ENCODE results near the gene SRGN. TPM values are rescaled to one million over a fixed set of nuclear protein-coding genes. Genes with fewer than 3 reads are reported as not detected.
A peak's percentile ranks its signal among the peaks of the same experiment; 100 is the strongest.

SRGN gene
- total RNA-seq, 2 donors from 2014 or later, result 52.7 to 55.7 TPM

DNA sequence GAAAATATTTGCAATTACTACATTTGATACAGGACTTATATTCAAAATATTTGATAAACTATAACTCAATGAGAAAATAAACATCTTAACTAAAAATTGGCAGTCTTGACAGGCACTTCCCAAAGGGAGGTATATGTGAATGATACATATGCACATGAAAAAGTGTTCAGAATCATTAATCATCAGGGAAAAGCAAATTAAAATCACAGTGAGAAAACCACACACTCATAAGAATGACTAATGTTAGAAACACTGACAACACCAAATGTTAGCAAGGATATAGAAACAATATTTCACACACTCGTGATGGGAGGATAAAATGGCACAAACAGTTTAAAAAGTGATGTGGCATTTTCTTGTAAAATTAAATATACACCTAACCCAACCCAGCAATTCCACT lies 32.0 kb downstream of the SRGN start:
- 46 to 68% methylated on average over 1 of the region's 1 CpG for WGBS, 2 donors
- Histone ChIP-seq H3K36me3 (replicated peaks in 1 of 2; ENCODE audit: insufficient read depth in 1 of 2, low read depth in 2 of 2) (no peaks in the 10 kb centered on the region), H3K27ac (no peak overlapping the region), H3K4me1 (peaks cover 5% of the 10 kb centered on the region), H3K9me3 (no peaks in the 10 kb centered on the region), H3K4me3 (no peak overlapping the region), H3K27me3 (no peaks in the 10 kb centered on the region)
- TF ChIP-seq POLR2A (IDR thresholded peaks at IDR 0.05), result no peak
- TF ChIP-seq, protein P1, sequence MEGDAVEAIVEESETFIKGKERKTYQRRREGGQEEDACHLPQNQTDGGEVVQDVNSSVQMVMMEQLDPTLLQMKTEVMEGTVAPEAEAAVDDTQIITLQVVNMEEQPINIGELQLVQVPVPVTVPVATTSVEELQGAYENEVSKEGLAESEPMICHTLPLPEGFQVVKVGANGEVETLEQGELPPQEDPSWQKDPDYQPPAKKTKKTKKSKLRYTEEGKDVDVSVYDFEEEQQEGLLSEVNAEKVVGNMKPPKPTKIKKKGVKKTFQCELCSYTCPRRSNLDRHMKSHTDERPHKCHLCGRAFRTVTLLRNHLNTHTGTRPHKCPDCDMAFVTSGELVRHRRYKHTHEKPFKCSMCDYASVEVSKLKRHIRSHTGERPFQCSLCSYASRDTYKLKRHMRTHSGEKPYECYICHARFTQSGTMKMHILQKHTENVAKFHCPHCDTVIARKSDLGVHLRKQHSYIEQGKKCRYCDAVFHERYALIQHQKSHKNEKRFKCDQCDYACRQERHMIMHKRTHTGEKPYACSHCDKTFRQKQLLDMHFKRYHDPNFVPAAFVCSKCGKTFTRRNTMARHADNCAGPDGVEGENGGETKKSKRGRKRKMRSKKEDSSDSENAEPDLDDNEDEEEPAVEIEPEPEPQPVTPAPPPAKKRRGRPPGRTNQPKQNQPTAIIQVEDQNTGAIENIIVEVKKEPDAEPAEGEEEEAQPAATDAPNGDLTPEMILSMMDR (IDR thresholded peaks at IDR 0.05), result no peak
- intact Hi-C loops (cut with DNase I), result no loop called here
- no peak for DNase-seq
- no peak for ATAC-seq

DNA sequence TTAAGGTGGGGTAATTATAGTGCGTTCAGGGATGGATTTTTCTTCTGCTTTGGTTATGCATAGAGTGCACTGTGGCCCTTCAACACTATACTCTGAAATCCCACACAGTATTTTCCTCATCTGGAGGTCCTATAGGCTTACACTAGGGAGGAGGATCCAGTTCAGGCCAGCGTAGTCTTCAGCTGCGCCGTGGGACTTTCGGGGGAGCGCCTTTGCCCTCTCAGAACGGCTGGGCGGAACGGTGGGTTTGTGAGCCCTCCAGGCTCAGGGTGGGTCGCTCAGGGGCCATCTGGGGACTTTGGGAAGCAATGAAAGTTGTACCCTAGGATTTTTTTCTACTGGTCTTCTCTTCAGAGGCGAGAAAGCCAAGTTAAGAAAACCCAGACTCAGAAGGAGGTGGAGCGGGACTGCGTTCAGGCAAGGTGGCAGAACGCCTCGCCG lies 35.4 kb downstream of the SRGN start:
- WGBS, 2 donors, result 0 to 1% methylated on average over 16 of the region's 16 CpGs
- Histone ChIP-seq H3K4me1 (peaks cover 20% of the 10 kb centered on the region), H3K9me3 (no peaks in the 10 kb centered on the region), H3K27ac (peak overlapping the region; percentile 91 to 97 (median 94)), H3K27me3 (no peaks in the 10 kb centered on the region), H3K36me3 (replicated peaks in 1 of 2; ENCODE audit: insufficient read depth in 1 of 2, low read depth in 2 of 2) (no peaks in the 10 kb centered on the region), H3K4me3 (peak overlapping the region; percentile 29 to 39)
- intact Hi-C loops (cut with DNase I), result no loop called here
- TF ChIP-seq POLR2A (IDR thresholded peaks at IDR 0.05), result no peak
- TF ChIP-seq, protein P1 (IDR thresholded peaks at IDR 0.05), result no peak
- DNase-seq (peak in 2 of 4 donors; percentile 61 to 65), ATAC-seq (peak; percentile 53)

DNA sequence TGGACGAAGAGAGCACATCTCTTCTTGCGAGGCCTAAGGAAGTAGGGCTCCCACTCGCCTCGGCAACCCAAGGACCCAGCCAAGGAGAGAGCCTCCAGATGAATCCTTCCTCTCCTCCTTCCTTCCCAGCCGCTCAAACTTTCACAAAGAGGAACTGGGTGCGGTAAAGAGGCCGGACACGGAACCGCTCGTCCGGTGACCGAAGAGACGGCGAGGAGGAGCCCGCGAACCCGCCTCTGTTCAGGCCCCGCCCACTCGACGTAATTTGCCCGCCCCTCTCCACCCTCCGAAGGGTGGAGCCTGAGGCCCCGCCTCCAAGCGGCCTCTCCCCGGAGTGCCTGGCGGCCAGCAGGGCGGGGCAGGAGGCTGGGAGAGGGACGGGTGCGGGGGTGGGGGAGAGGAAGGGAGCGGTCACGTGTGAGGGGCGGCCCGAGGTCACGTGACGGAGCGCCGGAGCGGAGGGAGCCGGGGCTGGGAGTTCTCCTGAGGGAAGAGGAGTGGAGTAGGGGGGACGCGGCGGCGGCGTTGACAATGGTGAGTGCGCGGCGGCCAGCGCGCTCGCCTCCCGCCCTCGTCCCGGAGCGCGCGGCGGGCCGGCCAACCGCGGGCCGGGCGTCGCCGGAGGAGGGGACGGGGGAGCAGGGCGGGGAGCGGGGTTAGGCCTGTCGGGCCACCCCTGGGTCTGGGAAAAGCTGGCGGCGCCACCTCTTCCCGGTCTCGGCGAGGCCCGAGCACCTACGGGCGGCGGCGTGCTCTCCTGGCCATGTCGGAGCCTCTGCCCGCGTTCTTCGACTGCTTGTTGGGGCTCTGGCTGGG lies 36.1 kb downstream of the SRGN start, which contains the start of gene VPS26A:
TSS of gene VPS26A (plus strand) at position 432 of the 816 bp plus-strand sequence. CDS start at position 532, 100 bp downstream.
- Histone ChIP-seq H3K36me3 (replicated peaks in 1 of 2; ENCODE audit: insufficient read depth in 1 of 2, low read depth in 2 of 2) (no peaks in the 10 kb centered on the region), H3K27ac (peak within 1 kb of the TSS; percentile 91 to 97 (median 94)), H3K4me3 (peak within 1 kb of the TSS; percentile 49 to 63), H3K27me3 (no peaks in the 10 kb centered on the region), H3K9me3 (no peaks in the 10 kb centered on the region), H3K4me1 (peaks cover 20% of the 10 kb centered on the region)
- TF ChIP-seq, protein P1 (IDR thresholded peaks at IDR 0.05), result peak in 3 of 7 experiments; percentile 5 to 31 (median 30)
- peak; percentile 95 to 99 (median 98) for TF ChIP-seq POLR2A (IDR thresholded peaks at IDR 0.05)
- ATAC-seq (peak; percentile 96), DNase-seq (peak; percentile 99)
- 0% methylated on average over 11 to 81 of the region's 82 CpGs for WGBS, 2 donors
- intact Hi-C loops (cut with DNase I), result no loop called here

DNA sequence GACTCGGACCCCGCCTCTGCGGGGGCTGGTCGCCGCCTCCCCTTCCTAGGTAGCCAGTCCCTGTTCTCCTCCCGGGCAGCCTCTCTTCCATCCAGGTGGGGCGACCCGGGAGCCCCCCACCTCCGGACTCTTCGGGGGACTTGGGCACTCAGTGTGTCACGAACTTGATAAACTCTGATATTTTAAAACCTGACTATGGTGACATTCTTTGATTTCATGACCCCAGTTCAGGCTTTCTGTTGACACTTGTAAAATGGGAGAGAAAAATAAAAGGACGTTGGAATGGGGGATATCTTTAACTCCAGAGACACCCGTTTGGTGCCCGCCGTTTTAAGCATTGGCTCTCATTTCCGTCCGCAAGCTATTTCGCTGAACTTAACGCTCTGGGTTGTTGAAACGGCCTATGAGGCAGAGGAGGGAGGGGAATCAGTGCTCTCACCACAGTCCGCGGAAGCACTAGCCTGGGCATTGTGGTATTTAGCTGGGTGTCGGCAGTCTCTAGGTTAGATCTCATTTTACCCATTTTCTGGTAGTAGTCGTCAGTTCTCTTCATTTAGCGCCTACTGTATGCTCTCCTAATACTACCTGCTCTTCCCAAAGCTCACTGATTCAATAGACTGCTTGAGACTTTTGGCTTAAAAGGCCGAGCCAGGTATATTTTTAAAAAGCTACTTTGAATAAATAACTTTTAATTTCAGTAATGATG lies 36.8 kb downstream of the SRGN start:
- TF ChIP-seq, protein P1 (IDR thresholded peaks at IDR 0.05), result no peak
- TF ChIP-seq POLR2A (IDR thresholded peaks at IDR 0.05), result no peak
- Histone ChIP-seq H3K4me1 (peaks cover 20% of the 10 kb centered on the region), H3K4me3 (peak overlapping the region; percentile 49 to 63), H3K27ac (peak overlapping the region; percentile 91 to 97 (median 94)), H3K36me3 (replicated peaks in 1 of 2; ENCODE audit: insufficient read depth in 1 of 2, low read depth in 2 of 2) (no peaks in the 10 kb centered on the region), H3K9me3 (no peaks in the 10 kb centered on the region), H3K27me3 (no peaks in the 10 kb centered on the region)
- ATAC-seq, result no peak
- DNase-seq, result peak; percentile 32 to 51 (median 46)
- intact Hi-C loops (cut with DNase I), result no loop called here
- WGBS, 2 donors, result 0 to 2% methylated on average over 23 to 26 of the region's 26 CpGs

Data from body of pancreas (tissue), 4 donors.